H9 (cell line): ENCODE measurements around the gene HOXB8. TPM values are rescaled to one million over a fixed set of nuclear protein-coding genes. Genes with fewer than 3 reads are reported as not detected.

Experiments
- DNase-seq: peaks from one replicate; pipeline ENCODE4 v3.0.0-alpha.2; 2017
- H2AFZ ChIP-seq: one replicate; pipeline ENCODE4 v1.6.1; 2013; ENCODE audit warnings: mild to moderate bottlenecking, low read length, control low read depth, moderate library complexity
- H2AK5ac ChIP-seq: 2 replicates; pipeline ENCODE4 v1.6.1; 2013; ENCODE audit warnings: low read length, control low read depth, mixed read lengths; ENCODE audit not compliant: insufficient read length
- H2BK120ac ChIP-seq: one replicate; pipeline ENCODE4 v1.6.1; 2013; ENCODE audit warnings: low read depth, mild to moderate bottlenecking, low read length, control low read depth, inconsistent platforms; ENCODE audit not compliant: poor library complexity, severe bottlenecking
- H2BK12ac ChIP-seq: 2 replicates; pipeline ENCODE4 v1.6.1; 2013; ENCODE audit warnings: low read length, control low read depth, mixed read lengths, low read depth; ENCODE audit not compliant: insufficient read length
- H2BK15ac ChIP-seq: 2 replicates; pipeline ENCODE4 v1.6.1; 2013; ENCODE audit warnings: low read depth, low read length, control low read depth
- H2BK20ac ChIP-seq: one replicate; pipeline ENCODE4 v1.6.1; 2013; ENCODE audit warnings: low read depth, mild to moderate bottlenecking, low read length, control low read depth, inconsistent platforms; ENCODE audit not compliant: poor library complexity, severe bottlenecking
- H2BK5ac ChIP-seq: 2 replicates; pipeline ENCODE4 v1.6.1; 2013; ENCODE audit warnings: low read length, control low read depth, mixed read lengths; ENCODE audit not compliant: insufficient read length
- H3K14ac ChIP-seq: 2 replicates; pipeline ENCODE4 v1.6.1; 2013; ENCODE audit warnings: low read length, control low read depth; ENCODE audit not compliant: insufficient read depth
- H3K18ac ChIP-seq: 2 replicates; pipeline ENCODE4 v1.6.1; 2013; ENCODE audit warnings: low read depth, mild to moderate bottlenecking, mixed read lengths, low read length, control low read depth; ENCODE audit not compliant: insufficient read length
- H3K23ac ChIP-seq: 2 replicates; pipeline ENCODE4 v1.6.1; 2013; ENCODE audit warnings: low read length, control low read depth, mixed read lengths, low read depth; ENCODE audit not compliant: insufficient read length
- H3K23me2 ChIP-seq: 2 replicates; pipeline ENCODE4 v1.6.1; 2013; ENCODE audit warnings: low read depth, mild to moderate bottlenecking, mixed read lengths, low read length, control low read depth; ENCODE audit not compliant: insufficient read length, poor library complexity, severe bottlenecking
- H3K27ac ChIP-seq: 2 replicates; pipeline ENCODE4 v1.5.1; 2013; ENCODE audit warnings: low read length, control low read depth, mixed read lengths, low read depth; ENCODE audit not compliant: insufficient read length
- H3K27me3 ChIP-seq: 2 replicates; pipeline ENCODE4 v1.6.1; 2013; ENCODE audit warnings: low read length, control low read depth, inconsistent platforms; ENCODE audit not compliant: insufficient read depth
- H3K4ac ChIP-seq: 2 replicates; pipeline ENCODE4 v1.6.1; 2013; ENCODE audit warnings: low read depth, mild to moderate bottlenecking, control low read depth, inconsistent platforms, low read length, moderate library complexity
- H3K4me1 ChIP-seq: 2 replicates; pipeline ENCODE4 v1.6.1; 2013; ENCODE audit warnings: low read length, control low read depth, inconsistent platforms; ENCODE audit not compliant: insufficient read depth
- H3K4me2 ChIP-seq: 2 replicates; pipeline ENCODE4 v1.6.1; 2013; ENCODE audit warnings: low read length, control low read depth, mixed read lengths; ENCODE audit not compliant: insufficient read length, insufficient read depth
- H3K56ac ChIP-seq: 2 replicates; pipeline ENCODE4 v1.6.1; 2013; ENCODE audit warnings: low read depth, mild to moderate bottlenecking, mixed read lengths, low read length, control low read depth; ENCODE audit not compliant: insufficient read length
- H3K79me1 ChIP-seq: 2 replicates; pipeline ENCODE4 v1.6.1; 2013; ENCODE audit warnings: low read depth, mild to moderate bottlenecking, moderate library complexity, low read length, control low read depth, inconsistent platforms; ENCODE audit not compliant: insufficient read depth, poor library complexity, severe bottlenecking
- H3K79me2 ChIP-seq: 2 replicates; pipeline ENCODE4 v1.6.1; 2013; ENCODE audit warnings: low read length, control low read depth, inconsistent platforms; ENCODE audit not compliant: insufficient read depth
- H3K9ac ChIP-seq: 2 replicates; pipeline ENCODE4 v1.6.1; 2013; ENCODE audit warnings: low read length, control low read depth, mixed read lengths; ENCODE audit not compliant: insufficient read length; ENCODE audit errors: extremely low read depth
- H3K9me3 ChIP-seq: one replicate; pipeline ENCODE4 v1.6.1; 2013; ENCODE audit warnings: low read depth, low read length, inconsistent platforms; ENCODE audit not compliant: control insufficient read depth
- H3T11ph ChIP-seq: one replicate; pipeline ENCODE4 v1.6.1; 2013; ENCODE audit warnings: mild to moderate bottlenecking, low read length, control low read depth, inconsistent platforms
- H4K20me1 ChIP-seq: one replicate; pipeline ENCODE4 v1.6.1; 2013; ENCODE audit not compliant: control insufficient read depth, insufficient read length, insufficient read depth
- H4K5ac ChIP-seq: 2 replicates; pipeline ENCODE4 v1.6.1; 2013; ENCODE audit warnings: low read depth, mild to moderate bottlenecking, mixed read lengths, low read length, control low read depth; ENCODE audit not compliant: insufficient read length
- H4K8ac ChIP-seq: replicated peaks from 2 replicates; pipeline ENCODE4 v1.6.1; 2013; ENCODE audit warnings: low read length, control low read depth, mixed read lengths, low read depth; ENCODE audit not compliant: insufficient read length
- H4K91ac ChIP-seq: 2 replicates; pipeline ENCODE4 v1.6.1; 2013; ENCODE audit warnings: low read depth, mild to moderate bottlenecking, moderate library complexity, mixed read lengths, low read length, control low read depth; ENCODE audit not compliant: insufficient read length
- H3K27ac Mint-ChIP-seq, 3 experiments: 2 replicates in 2 of 3; 3 replicates in 1 of 3; pipeline ENCODE4 v1.8.0; 2020 to 2021; ENCODE audit warnings: mixed read lengths in 3 of 3, mild to moderate bottlenecking in 1 of 3, moderate library complexity in 1 of 3
- H3K27me3 Mint-ChIP-seq: 2 replicates; pipeline ENCODE4 v1.8.0; 2021; ENCODE audit warnings: low read depth, mild to moderate bottlenecking, moderate library complexity, mixed read lengths
- H3K36me3 Mint-ChIP-seq, 3 experiments: 2 replicates in 2 of 3; 3 replicates in 1 of 3; pipeline ENCODE4 v1.8.0; 2020 to 2021; ENCODE audit warnings: low read depth in 3 of 3, mixed read lengths in 3 of 3; ENCODE audit not compliant: insufficient read depth in 1 of 3
- H3K4me1 Mint-ChIP-seq, 2 experiments: 2 replicates each; pipeline ENCODE4 v1.8.0; 2020; ENCODE audit warnings: mixed read lengths in 2 of 2
- H3K4me3 Mint-ChIP-seq, 2 experiments: 2 replicates in 1 of 2; 3 replicates in 1 of 2; pipeline ENCODE4 v1.8.0; 2020 to 2021; ENCODE audit warnings: mild to moderate bottlenecking in 2 of 2, mixed read lengths in 2 of 2, moderate library complexity in 1 of 2
- H3K9me3 Mint-ChIP-seq, 2 experiments: 2 replicates in 1 of 2; 3 replicates in 1 of 2; pipeline ENCODE4 v1.8.0; 2020; ENCODE audit warnings: mild to moderate bottlenecking in 2 of 2, mixed read lengths in 2 of 2, moderate library complexity in 1 of 2
- WGBS: extraction: QIAGEN DNeasy Blood & Tissue Kit; methylation state at CpG from one replicate; pipeline ENCODE4 v1.1.7; 2013; ENCODE audit warnings: missing lambda C conversion rate, low lambda C conversion rate, mixed read lengths; ENCODE audit not compliant: insufficient read length; ENCODE audit errors: extremely low coverage; 5-methylcytosine and 5-hydroxymethylcytosine counted together
- total RNA-seq: library from RNA; stranded (reverse); gene quantifications from 2 replicates; pipeline ENCODE4 v1.2.1, GENCODE V29; 2021
- TF ChIP-seq, protein P1 (sequence below): fragments of 200-600 bp; sonication (generic); conservative IDR thresholded peaks from 3 replicates; pipeline ENCODE4 v1.8.0; 2021; ENCODE audit warnings: antibody characterized with exemption, mild to moderate bottlenecking

HOXB8 gene
- total RNA-seq, 1 experiment from 2014 or later: not detected

DNA sequence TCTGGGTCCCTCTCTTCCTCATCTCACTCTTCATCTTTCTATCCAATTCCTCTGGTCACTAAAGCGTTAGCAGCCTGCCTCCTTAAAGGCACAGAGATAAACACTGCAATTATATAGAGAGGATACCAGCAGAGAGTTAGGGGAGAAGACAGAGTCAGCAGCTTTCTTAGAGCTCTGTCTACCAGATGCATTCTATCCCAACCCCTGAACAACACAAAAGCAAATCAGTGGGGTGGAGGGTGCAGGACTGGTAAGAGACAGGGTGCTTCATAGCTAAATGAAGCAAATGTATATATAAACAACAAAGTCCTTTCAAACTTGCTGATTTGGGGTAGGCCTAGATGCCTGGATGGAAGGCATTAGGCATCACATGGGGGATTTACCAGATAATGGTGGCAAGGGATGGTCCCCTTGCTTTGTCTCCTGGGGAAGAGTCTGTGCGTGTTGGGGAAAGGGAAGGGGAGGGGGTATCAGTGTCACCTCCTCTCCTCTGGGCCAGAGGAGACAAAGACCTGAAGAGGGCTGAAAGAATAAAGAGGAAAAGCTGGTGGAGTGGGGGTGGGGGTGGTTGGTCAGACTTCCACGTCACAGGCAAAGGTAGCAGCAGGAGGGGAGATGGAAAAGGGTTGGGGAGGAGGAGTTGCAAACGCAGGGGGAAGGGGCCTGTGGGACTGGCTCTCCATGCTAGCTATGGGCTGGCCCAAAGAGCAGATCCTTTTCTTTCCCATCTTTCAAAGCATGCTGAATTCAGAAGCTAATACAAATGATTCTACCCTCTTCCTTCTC lies 49.0 kb downstream of the HOXB8 start:
- Mint-ChIP-seq H3K4me1 (peaks cover 6 to 18% of the 10 kb centered on the region in 2 experiments), H3K9me3 (peaks cover 0 to 8% of the 10 kb centered on the region in 2 experiments; a peak in 2 of 5 replicates), H3K27ac (no peak overlapping the region), H3K27me3 (peaks cover 29% of the 10 kb centered on the region), H3K4me3 (no peak overlapping the region), H3K36me3 (no peaks in the 10 kb centered on the region; a peak in 1 of 7 replicates)
- no peak overlapping the region for H4K8ac ChIP-seq
- H2BK15ac ChIP-seq: no peak overlapping the region
- no peak overlapping the region for H4K91ac ChIP-seq
- no peak overlapping the region for H3K27ac ChIP-seq
- peaks cover 99% of the 10 kb centered on the region for H3K27me3 ChIP-seq
- no peak overlapping the region for H2AK5ac ChIP-seq
- no peak overlapping the region for H2BK20ac ChIP-seq
- TF ChIP-seq, protein P1, sequence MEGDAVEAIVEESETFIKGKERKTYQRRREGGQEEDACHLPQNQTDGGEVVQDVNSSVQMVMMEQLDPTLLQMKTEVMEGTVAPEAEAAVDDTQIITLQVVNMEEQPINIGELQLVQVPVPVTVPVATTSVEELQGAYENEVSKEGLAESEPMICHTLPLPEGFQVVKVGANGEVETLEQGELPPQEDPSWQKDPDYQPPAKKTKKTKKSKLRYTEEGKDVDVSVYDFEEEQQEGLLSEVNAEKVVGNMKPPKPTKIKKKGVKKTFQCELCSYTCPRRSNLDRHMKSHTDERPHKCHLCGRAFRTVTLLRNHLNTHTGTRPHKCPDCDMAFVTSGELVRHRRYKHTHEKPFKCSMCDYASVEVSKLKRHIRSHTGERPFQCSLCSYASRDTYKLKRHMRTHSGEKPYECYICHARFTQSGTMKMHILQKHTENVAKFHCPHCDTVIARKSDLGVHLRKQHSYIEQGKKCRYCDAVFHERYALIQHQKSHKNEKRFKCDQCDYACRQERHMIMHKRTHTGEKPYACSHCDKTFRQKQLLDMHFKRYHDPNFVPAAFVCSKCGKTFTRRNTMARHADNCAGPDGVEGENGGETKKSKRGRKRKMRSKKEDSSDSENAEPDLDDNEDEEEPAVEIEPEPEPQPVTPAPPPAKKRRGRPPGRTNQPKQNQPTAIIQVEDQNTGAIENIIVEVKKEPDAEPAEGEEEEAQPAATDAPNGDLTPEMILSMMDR: no peak
- no peaks in the 10 kb centered on the region for H3K23me2 ChIP-seq
- no peak overlapping the region for H3K9ac ChIP-seq
- H3K23ac ChIP-seq: no peak overlapping the region
- no peak overlapping the region for H3K56ac ChIP-seq
- no peaks in the 10 kb centered on the region for H3K79me2 ChIP-seq
- DNase-seq: no peak
- H3K9me3 ChIP-seq: no peaks in the 10 kb centered on the region
- no peak overlapping the region for H2BK5ac ChIP-seq
- H2BK120ac ChIP-seq: no peak overlapping the region
- H3T11ph ChIP-seq: no peak overlapping the region
- no CpG with 5 or more reads among the region's 4 CpGs for WGBS
- H4K5ac ChIP-seq: no peak overlapping the region
- no peaks in the 10 kb centered on the region for H3K79me1 ChIP-seq
- H3K18ac ChIP-seq: no peak overlapping the region
- H3K4me2 ChIP-seq: no peak overlapping the region
- H3K4me1 ChIP-seq: peaks cover 2% of the 10 kb centered on the region; the same call in 1 of the 2 replicates
- H2BK12ac ChIP-seq: no peak overlapping the region
- H3K14ac ChIP-seq: no peak overlapping the region
- peaks cover 4% of the 10 kb centered on the region for H4K20me1 ChIP-seq
- H3K4ac ChIP-seq: no peak overlapping the region
- no peak overlapping the region for H2AFZ ChIP-seq
